IMR-90 (cell line): Measurements from ENCODE around the gene RABEP2.

Source experiments
- CEBPB ChIP-seq: IDR thresholded peaks from 2 replicates; pipeline ENCODE4 v1.6.1; 2012; ENCODE audit warnings: low read depth, low read length, improper control_type of control experiment
- CHD1 ChIP-seq: IDR thresholded peaks from 2 replicates; pipeline ENCODE4 v1.6.1; 2012; ENCODE audit warnings: low read depth, low read length, improper control_type of control experiment
- MAZ ChIP-seq: IDR thresholded peaks from 2 replicates; pipeline ENCODE4 v1.6.1; 2012; ENCODE audit warnings: low read depth, mild to moderate bottlenecking, low read length, improper control_type of control experiment, moderate library complexity, borderline replicate concordance
- NFE2L2 ChIP-seq: fragments of 150-350 bp; IDR thresholded peaks from 2 replicates; pipeline ENCODE4 v1.6.1; 2016; ENCODE audit warnings: low read depth, mild to moderate bottlenecking, low read length
- POLR2A ChIP-seq: IDR thresholded peaks from 2 replicates; pipeline ENCODE4 v1.6.1; 2012; ENCODE audit warnings: mild to moderate bottlenecking, low read depth, low read length
- SMC3 ChIP-seq: fragments of 150-350 bp; IDR thresholded peaks from 2 replicates; pipeline ENCODE4 v1.6.1; 2016; ENCODE audit warnings: low read depth, mild to moderate bottlenecking, antibody characterized with exemption, low read length, moderate library complexity
- TF ChIP-seq, protein P1 (sequence below): conservative IDR thresholded peaks from 2 replicates; pipeline ENCODE4 v1.5.1; 2012; ENCODE audit warnings: mild to moderate bottlenecking, low read depth, low read length, improper control_type of control experiment

DNA sequence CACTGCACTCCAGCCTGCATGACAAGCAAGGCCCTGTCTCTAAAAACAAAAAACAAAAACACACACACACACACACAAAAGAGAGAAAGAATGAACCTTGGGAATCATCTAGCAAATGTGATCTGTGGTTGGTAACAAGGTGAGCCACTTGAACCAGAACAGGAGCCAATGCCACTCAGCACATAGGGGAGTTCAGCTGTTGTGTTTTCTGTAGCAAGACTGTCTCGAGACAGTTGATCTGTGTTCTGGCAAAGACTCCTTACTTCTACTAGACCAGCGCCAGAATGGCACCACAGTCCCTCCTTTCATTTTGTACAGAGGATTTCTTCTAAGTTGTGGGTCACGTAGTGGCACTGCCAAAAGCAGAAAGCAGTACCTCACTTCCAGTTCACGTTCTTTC is 26.1 kb downstream of the RABEP2 start:
- TF ChIP-seq NFE2L2 (no peak), CEBPB (no peak), MAZ (no peak), POLR2A (no peak), SMC3 (no peak), CHD1 (no peak)
- TF ChIP-seq, protein P1, sequence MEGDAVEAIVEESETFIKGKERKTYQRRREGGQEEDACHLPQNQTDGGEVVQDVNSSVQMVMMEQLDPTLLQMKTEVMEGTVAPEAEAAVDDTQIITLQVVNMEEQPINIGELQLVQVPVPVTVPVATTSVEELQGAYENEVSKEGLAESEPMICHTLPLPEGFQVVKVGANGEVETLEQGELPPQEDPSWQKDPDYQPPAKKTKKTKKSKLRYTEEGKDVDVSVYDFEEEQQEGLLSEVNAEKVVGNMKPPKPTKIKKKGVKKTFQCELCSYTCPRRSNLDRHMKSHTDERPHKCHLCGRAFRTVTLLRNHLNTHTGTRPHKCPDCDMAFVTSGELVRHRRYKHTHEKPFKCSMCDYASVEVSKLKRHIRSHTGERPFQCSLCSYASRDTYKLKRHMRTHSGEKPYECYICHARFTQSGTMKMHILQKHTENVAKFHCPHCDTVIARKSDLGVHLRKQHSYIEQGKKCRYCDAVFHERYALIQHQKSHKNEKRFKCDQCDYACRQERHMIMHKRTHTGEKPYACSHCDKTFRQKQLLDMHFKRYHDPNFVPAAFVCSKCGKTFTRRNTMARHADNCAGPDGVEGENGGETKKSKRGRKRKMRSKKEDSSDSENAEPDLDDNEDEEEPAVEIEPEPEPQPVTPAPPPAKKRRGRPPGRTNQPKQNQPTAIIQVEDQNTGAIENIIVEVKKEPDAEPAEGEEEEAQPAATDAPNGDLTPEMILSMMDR, result no peak
